Immature natural killer cell (primary cell): ENCODE results near the gene COL4A2. TPM values are rescaled to one million over a fixed set of nuclear protein-coding genes. Genes with fewer than 3 reads are reported as not detected.

Source experiments
- DNase-seq, 3 donors: peaks; one replicate each; pipeline ENCODE4 v3.0.0; 2022; ENCODE audit warnings: mixed read lengths in 1 of 3
- H3K27ac Mint-ChIP-seq, 6 donors: one replicate each; pipeline ENCODE4 v1.8.0; 2020; ENCODE audit warnings: mixed read lengths in 6 of 6, mild to moderate bottlenecking in 5 of 6, inconsistent platforms in 4 of 6, moderate library complexity in 3 of 6
- H3K27me3 Mint-ChIP-seq, 3 donors: one replicate each; pipeline ENCODE4 v1.8.0; 2020 to 2021; ENCODE audit warnings: low read depth in 3 of 3, mild to moderate bottlenecking in 3 of 3, mixed read lengths in 3 of 3, moderate library complexity in 3 of 3, inconsistent platforms in 1 of 3
- H3K36me3 Mint-ChIP-seq, 3 donors: one replicate each; pipeline ENCODE4 v1.8.0; 2020; ENCODE audit warnings: mixed read lengths in 3 of 3, inconsistent platforms in 2 of 3, mild to moderate bottlenecking in 2 of 3
- H3K4me1 Mint-ChIP-seq, 2 donors: one replicate each; pipeline ENCODE4 v1.8.0; 2020; ENCODE audit warnings: inconsistent platforms in 2 of 2, mild to moderate bottlenecking in 2 of 2, mixed read lengths in 2 of 2, moderate library complexity in 1 of 2
- H3K4me3 Mint-ChIP-seq, 5 donors: one replicate each; pipeline ENCODE4 v1.8.0; 2020; ENCODE audit warnings: mild to moderate bottlenecking in 5 of 5, mixed read lengths in 5 of 5, inconsistent platforms in 3 of 5, moderate library complexity in 3 of 5
- H3K9me3 Mint-ChIP-seq, 6 donors: one replicate each; pipeline ENCODE4 v1.8.0; 2020; ENCODE audit warnings: mild to moderate bottlenecking in 6 of 6, mixed read lengths in 6 of 6, inconsistent platforms in 4 of 6, moderate library complexity in 3 of 6
- polyA plus RNA-seq, 3 donors: library from polyadenylated mRNA; unstranded; fragments of 300-500 nt; fragmentation: Illumina TruSeq; gene quantifications; one replicate each; pipeline ENCODE4 v1.2.3, GENCODE V29; 2021

The COL4A2 gene
- polyA plus RNA-seq, 3 donors from 2014 or later: not detected

DNA sequence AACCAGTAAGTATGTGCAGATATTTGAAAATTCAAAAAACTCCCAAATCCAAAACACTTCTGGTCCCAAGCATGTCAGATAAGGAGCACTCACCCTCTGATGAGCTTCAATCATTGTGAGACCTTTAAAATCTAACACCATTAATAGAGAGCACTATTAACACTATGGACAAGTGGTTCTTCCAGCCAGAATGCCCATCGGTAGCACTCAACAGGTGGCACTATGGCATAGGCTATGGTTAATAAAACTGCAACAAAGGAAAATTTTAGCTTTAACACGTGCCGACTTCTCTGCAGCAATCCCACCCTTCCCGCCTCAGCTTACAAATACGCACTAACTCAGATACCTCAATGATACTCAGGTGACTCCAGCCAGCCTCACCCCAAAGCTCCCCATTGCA lies 62.3 kb downstream of the COL4A2 start:
- Mint-ChIP-seq H3K4me3 (no peak overlapping the region), H3K9me3 (no peaks in the 10 kb centered on the region), H3K36me3 (no peaks in the 10 kb centered on the region), H3K27ac (no peak overlapping the region), H3K27me3 (peaks cover 3 to 5% (median 4%) of the 10 kb centered on the region in 3 donors), H3K4me1 (no peaks in the 10 kb centered on the region)
- DNase-seq: no peak

GRCh38 chr13:110371550-110372465 lies 64.7 kb downstream of the COL4A2 start:
- H3K27me3 Mint-ChIP-seq: peaks cover 4 to 9% (median 6%) of the 10 kb centered on the region in 3 donors
- H3K4me3 Mint-ChIP-seq: no peak overlapping the region
- no peaks in the 10 kb centered on the region for H3K36me3 Mint-ChIP-seq
- no peak for DNase-seq
- H3K9me3 Mint-ChIP-seq: no peaks in the 10 kb centered on the region
- H3K4me1 Mint-ChIP-seq: no peaks in the 10 kb centered on the region
- H3K27ac Mint-ChIP-seq: no peak overlapping the region

DNA sequence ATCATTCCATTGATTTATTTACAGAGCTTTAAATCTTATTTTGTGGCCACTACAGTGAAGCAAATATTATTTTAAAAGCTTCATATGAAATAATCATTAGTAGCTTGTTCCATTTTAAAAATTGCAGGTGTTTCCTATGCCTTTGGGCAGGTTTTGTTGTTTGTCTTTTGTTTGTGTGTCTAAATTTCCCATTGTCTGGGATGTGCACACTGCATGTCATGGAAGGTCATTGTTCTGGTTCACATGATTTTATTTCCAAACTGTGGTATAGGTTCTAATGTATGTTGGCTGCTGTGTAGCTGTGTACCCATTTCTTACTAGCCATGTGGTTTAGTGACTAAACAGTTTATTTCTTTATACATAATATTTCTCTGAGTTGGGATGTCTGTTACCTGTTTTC lies 65.6 kb downstream of the COL4A2 start:
- DNase-seq: no peak

GRCh38 chr13:110373617-110374016 lies 66.5 kb downstream of the COL4A2 start:
- H3K36me3 Mint-ChIP-seq: no peaks in the 10 kb centered on the region
- H3K27ac Mint-ChIP-seq: no peak overlapping the region
- H3K4me3 Mint-ChIP-seq: no peak overlapping the region
- no peak for DNase-seq
- no peaks in the 10 kb centered on the region for H3K9me3 Mint-ChIP-seq
- no peaks in the 10 kb centered on the region for H3K4me1 Mint-ChIP-seq
- peaks cover 4 to 9% (median 6%) of the 10 kb centered on the region in 3 donors for H3K27me3 Mint-ChIP-seq

More for the DNA sequence above, 65.6 kb downstream of the COL4A2 start:
- Mint-ChIP-seq H3K27me3 (peaks cover 4 to 9% (median 6%) of the 10 kb centered on the region in 3 donors), H3K36me3 (no peaks in the 10 kb centered on the region), H3K4me1 (no peaks in the 10 kb centered on the region), H3K27ac (no peak overlapping the region), H3K9me3 (no peaks in the 10 kb centered on the region), H3K4me3 (no peak overlapping the region)

GRCh38 chr13:110374431-110375370 lies 67.6 kb downstream of the COL4A2 start:
- H3K9me3 Mint-ChIP-seq: no peaks in the 10 kb centered on the region
- no peaks in the 10 kb centered on the region for H3K36me3 Mint-ChIP-seq
- peaks cover 4 to 7% (median 6%) of the 10 kb centered on the region in 3 donors for H3K27me3 Mint-ChIP-seq
- H3K27ac Mint-ChIP-seq: no peak overlapping the region
- DNase-seq: no peak
- H3K4me1 Mint-ChIP-seq: no peaks in the 10 kb centered on the region
- no peak overlapping the region for H3K4me3 Mint-ChIP-seq

- no peak for DNase-seq
- Mint-ChIP-seq H3K4me1 (no peaks in the 10 kb centered on the region), H3K4me3 (no peak overlapping the region), H3K27ac (no peak overlapping the region), H3K36me3 (no peaks in the 10 kb centered on the region), H3K27me3 (peaks cover 6 to 7% (median 6%) of the 10 kb centered on the region in 3 donors), H3K9me3 (peaks cover 0 to 8% (median 2%) of the 10 kb centered on the region in 6 donors)
These were observed 69.0 kb downstream of the COL4A2 start for GRCh38 chr13:110376120-110376519.

DNA sequence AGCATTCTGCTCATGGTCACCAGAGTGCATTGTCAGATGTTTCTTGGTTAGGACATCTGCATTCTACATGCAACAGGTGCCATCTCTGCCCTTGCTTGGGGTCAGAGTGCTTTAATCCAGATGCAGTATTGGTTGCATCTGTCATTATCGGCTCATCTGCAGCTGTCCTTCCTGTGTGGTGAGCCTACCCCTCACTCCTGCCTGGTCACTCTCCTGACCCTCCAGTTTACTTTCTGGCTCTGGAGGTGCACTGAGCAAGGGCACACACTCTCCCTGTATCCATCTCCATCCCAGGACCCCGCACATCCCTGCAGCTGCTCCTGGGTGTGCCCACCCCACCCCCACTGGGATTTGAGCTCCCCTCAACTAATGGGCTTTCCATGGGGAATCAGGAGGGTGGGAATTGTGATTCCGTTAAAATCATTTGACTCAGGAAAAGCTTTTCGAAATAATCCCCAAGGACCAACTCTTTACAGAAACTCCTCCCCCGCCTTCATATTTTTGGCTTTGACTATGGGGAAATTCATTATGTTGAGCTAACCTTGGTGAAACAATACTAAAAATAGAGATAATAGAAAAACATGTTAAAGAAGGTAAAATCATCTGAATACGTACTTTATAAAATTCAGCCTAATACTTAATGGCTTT lies 70.2 kb downstream of the COL4A2 start:
- no peak overlapping the region for H3K4me3 Mint-ChIP-seq
- H3K9me3 Mint-ChIP-seq: peaks cover 0 to 19% (median 3%) of the 10 kb centered on the region in 6 donors
- no peaks in the 10 kb centered on the region for H3K36me3 Mint-ChIP-seq
- H3K4me1 Mint-ChIP-seq: no peaks in the 10 kb centered on the region
- H3K27me3 Mint-ChIP-seq: peaks cover 2 to 6% (median 4%) of the 10 kb centered on the region in 3 donors
- H3K27ac Mint-ChIP-seq: no peak overlapping the region
- DNase-seq: no peak

DNA sequence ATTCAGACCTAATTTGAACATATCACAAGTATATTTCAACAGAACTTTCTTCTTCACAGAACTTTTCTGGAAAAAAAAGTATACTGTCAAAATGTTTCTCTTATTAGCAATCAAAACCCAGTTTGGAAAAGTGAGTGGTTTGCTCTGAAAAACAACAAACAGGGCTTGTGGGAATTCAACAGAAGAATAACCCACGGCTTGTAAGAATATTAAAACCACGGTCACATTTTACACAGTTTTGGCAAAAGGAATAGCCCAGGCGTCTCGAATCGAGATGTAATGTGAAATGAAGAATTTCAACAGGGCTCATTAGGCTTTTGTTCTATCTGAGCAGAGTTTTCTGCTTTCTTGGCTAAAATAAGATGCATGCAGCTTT lies 70.7 kb downstream of the COL4A2 start:
- peaks cover 2 to 6% (median 4%) of the 10 kb centered on the region in 3 donors for H3K27me3 Mint-ChIP-seq
- H3K36me3 Mint-ChIP-seq: no peaks in the 10 kb centered on the region
- peaks cover 0 to 19% (median 3%) of the 10 kb centered on the region in 6 donors for H3K9me3 Mint-ChIP-seq
- no peak for DNase-seq
- H3K4me3 Mint-ChIP-seq: no peak overlapping the region
- H3K27ac Mint-ChIP-seq: no peak overlapping the region
- H3K4me1 Mint-ChIP-seq: no peaks in the 10 kb centered on the region

DNA sequence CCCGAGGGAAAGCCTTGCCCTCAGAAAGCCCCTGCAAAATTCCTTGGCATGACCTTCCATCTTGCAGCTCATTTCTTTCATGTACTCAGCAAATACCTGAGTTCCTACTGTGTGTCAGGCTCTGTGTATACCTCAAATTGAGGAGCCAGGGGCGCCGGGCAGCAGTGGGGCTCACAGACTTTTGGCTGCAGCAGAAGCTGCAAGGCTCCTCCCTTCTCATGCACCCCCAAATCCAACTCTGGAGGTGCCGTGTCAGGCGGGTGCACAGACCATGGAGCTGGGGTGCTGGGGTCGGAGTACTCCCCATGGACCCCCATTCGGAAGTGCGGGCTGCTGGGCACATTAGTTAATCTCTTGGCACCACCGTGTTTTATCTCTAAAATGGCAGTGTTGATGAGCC lies 72.3 kb downstream of the COL4A2 start:
- DNase-seq: no peak
- Mint-ChIP-seq H3K27me3 (peaks cover 2 to 6% (median 4%) of the 10 kb centered on the region in 3 donors), H3K9me3 (peaks cover 2 to 19% (median 3%) of the 10 kb centered on the region in 6 donors), H3K4me1 (no peaks in the 10 kb centered on the region), H3K4me3 (no peak overlapping the region), H3K36me3 (no peaks in the 10 kb centered on the region), H3K27ac (no peak overlapping the region)

DNA sequence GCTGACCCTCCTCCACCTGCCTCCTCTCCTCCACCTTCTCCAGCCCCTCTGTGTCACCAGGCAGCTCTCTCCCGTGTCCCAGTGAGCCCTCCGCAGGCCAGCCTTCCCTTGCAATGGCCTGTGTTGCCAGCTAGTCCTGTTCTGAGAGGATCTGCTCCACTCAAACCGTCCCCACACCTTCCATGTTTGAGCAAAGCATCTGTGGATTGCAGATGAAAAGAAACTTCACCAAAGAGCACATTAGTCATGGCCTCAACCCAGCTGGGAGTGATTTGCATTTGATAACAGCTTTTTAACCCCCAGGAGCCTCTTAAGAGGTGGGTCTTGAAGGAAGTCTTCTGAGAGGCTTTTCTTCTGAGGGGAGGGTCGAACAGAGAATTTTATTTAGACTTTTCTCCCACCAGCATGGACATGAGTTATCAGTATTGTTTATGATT lies 72.8 kb downstream of the COL4A2 start:
- H3K27me3 Mint-ChIP-seq: peaks cover 0 to 6% (median 4%) of the 10 kb centered on the region in 3 donors
- no peak for DNase-seq
- no peaks in the 10 kb centered on the region for H3K36me3 Mint-ChIP-seq
- no peak overlapping the region for H3K27ac Mint-ChIP-seq
- no peak overlapping the region for H3K4me3 Mint-ChIP-seq
- H3K4me1 Mint-ChIP-seq: peaks cover 0 to 1% of the 10 kb centered on the region in 2 donors
- peaks cover 2 to 19% (median 3%) of the 10 kb centered on the region in 6 donors for H3K9me3 Mint-ChIP-seq

- peak overlapping the region in 1 of 5 donors; percentile 22 for H3K4me3 Mint-ChIP-seq
- no peaks in the 10 kb centered on the region for H3K36me3 Mint-ChIP-seq
- H3K9me3 Mint-ChIP-seq: peaks cover 2 to 19% (median 4%) of the 10 kb centered on the region in 6 donors
- peaks cover 0 to 6% (median 4%) of the 10 kb centered on the region in 3 donors for H3K27me3 Mint-ChIP-seq
- peaks cover 0 to 1% of the 10 kb centered on the region in 2 donors for H3K4me1 Mint-ChIP-seq
- peak overlapping the region in 5 of 6 donors; percentile 19 to 83 (median 65) for H3K27ac Mint-ChIP-seq
- DNase-seq: no peak
These were observed 73.4 kb downstream of the COL4A2 start for GRCh38 chr13:110380359-110381028.

GRCh38 chr13:110381029-110381360 lies 73.9 kb downstream of the COL4A2 start:
- Mint-ChIP-seq H3K9me3 (peaks cover 2 to 19% (median 4%) of the 10 kb centered on the region in 6 donors), H3K4me3 (peak overlapping the region in 1 of 5 donors; percentile 22), H3K27ac (peak overlapping the region in 5 of 6 donors; percentile 19 to 83 (median 65)), H3K27me3 (peaks cover 0 to 6% (median 5%) of the 10 kb centered on the region in 3 donors), H3K36me3 (no peaks in the 10 kb centered on the region), H3K4me1 (peaks cover 0 to 1% of the 10 kb centered on the region in 2 donors)
- no peak for DNase-seq

DNA sequence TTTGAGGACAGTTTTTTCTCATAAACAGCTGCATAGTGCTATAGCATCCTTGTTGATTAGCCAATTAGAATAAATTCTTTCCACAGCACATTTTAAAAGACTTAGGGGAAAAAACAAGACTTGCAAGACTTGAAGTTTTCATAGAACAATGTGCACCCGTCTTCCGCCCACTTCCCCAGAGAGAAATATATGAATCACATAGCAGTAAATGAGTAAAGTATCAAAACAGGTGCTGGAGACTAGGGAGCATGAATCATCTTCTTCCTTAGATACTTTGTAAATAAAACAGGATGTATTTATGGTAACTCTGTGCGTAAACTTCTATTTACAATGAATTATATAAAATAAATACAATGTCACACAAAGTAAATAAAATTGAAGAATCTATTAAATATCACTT lies 75.1 kb downstream of the COL4A2 start:
- Mint-ChIP-seq H3K36me3 (no peaks in the 10 kb centered on the region), H3K4me1 (peaks cover 0 to 1% of the 10 kb centered on the region in 2 donors), H3K27ac (no peak overlapping the region), H3K9me3 (peaks cover 2 to 19% (median 4%) of the 10 kb centered on the region in 6 donors), H3K4me3 (no peak overlapping the region), H3K27me3 (peaks cover 0 to 6% (median 3%) of the 10 kb centered on the region in 3 donors)
- no peak for DNase-seq
